Measurements from ENCODE around the gene NEU1.

NEU1 gene

DNA sequence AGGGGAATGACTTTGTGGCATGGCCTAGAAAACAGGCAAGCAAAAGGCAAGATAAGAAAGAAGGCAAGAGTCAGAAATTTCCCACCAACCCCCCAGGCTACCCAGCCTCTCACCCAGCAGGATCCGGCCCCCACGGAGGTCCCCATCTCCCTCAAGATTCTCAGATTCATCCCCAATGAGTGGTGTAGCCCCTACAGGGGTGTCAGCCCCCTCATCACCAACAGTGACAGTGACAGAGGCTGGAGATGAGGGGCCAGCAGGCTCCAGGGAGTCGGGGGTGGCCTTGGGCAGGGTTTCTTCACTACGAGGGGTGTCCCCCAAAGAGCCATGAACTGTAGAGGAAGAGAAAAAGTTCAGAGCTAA is 33.9 kb upstream of the NEU1 start:
- DNase-seq (ENCODE audit: low read depth in 2 of 2) = no peak

DNA sequence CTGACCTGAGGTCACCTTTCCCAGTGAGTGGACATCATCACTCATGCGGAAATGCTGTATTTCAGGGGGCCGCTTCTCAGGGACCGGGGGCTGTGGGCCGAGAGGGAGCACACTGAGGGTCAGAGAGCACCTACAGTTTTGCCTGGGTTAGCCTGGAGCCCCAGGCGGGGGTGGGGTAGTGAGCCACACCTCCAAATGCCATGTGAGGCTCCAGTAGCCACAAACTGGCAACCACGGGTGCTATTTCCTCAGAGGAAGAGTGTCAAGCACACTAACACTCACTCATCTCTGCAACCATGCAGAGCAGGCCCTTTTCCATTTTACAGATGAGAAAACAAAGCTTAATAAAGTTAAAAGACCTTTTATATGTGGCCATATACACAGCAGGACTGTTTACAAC is 30.2 kb upstream of the NEU1 start:
- DNase-seq (ENCODE audit: low read depth in 2 of 2) = no peak

DNA sequence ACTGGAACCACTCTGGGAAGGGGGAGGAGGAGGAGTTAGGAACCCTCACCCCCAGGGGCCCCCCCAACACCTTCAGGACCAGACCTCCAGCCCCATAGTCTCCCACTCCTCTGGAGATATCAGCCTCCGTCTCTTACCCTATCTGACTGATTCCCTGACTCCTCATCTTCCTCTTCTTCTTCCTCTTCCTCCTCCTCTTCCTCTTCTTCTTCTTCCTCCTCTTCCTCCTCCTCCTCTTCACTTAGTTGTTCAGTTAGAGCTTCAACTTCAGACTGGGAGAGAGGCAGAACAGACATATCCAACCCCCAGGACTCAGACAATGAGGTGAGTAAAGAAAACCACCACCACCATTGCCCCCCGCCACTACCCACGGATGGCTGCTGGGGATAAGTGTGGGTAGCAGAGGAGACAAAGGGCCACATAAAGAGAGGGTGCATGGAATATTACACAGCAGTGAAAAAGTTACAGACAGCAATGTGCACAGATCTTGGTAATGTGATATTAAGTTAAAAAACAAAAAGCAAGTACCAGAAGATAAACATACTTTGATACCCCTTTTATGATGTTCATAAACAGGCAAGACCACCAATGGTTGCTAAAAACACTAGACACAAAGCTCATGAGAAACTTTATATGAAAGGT is 26.8 kb upstream of the NEU1 start:
- no peak for DNase-seq (ENCODE audit: low read depth in 2 of 2)

DNA sequence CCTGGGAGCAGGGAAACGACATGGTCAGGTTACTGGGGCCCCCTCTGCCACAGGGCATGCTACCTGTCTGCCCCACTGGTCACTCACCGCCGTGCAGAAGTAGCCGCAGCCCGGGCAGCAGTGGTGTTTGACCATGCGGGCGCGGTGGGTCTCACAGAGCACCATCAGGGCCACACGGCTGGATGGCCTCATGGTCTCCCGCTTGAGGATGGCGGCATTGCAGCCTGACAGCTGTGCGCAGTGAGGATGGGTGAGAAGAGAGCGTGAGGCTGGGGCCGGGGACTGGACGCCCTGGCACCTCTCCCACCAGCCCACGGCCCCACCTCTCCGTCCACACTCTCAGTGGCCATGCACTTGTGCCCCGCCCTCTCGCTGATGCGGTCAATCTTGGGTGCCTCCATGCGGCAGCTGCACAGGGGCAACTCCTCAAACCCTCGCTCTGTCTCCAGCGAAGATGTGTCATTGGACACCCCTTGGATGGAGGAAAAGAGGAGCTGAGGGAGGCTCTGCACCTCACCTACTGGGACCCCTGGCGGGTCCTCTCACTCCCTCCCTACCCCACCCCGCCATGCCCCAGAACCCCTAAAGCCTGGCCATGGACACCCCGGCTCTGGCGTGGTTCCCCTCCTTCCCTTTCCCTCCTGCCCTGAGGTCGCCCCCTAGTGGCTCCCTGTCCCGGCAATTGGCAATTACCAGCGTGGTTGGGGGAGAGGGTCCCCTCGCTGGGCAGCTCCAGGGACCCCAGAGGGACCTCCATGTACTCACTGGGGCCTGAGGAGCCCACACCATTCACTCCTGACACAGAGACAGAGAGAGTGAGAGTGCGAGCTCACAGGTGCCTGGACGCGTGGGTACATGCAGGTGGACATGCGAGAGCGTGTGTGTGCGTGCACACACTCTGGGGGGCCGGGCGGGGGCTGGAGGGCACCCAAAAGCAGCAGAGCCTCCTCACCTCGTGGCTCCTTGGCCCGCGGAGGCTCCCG is 25.9 kb upstream of the NEU1 start:
- DNase-seq (ENCODE audit: low read depth in 2 of 2) = peak; percentile 22 to 36

DNA sequence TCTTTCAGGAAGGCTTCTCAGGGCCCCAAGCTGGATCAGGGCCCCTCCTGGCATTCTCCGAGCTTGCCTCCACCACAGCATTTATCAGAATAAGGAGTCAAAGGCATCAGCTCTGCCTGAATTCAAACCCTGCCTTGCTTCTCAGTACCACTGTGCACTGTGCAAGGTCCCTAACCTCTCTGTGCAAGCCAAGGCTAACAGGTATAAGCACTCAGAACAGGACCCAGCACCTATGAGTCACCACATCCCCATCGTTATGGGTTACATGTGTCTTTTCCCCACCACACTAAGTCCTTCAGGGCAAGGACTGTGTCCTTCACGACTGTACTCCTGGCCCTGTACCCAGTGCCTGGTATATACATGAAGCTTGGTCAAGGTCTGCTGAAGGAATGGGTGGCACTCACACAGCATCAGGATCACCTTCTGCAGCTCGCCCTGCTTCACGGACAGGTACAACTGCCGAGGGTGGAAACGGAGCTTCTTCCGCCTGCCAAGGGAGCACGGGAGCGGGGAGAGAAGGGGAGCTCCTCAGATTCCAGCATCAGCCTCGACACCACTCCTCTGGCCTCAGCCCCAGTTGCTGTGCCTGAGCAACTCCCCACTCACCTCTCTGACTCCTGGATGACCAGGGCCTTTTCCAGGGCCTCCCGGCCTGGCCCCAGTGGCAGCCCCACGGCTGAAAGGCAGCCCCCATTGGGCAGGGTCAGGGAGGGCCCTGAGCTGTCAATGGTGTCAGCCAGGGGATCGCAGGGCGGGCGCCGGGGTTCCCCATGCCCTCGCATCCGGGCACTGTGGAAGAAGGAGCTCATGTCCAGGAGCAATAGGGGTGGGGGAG is 24.8 kb upstream of the NEU1 start:
- DNase-seq (ENCODE audit: low read depth in 2 of 2) = no peak

DNA sequence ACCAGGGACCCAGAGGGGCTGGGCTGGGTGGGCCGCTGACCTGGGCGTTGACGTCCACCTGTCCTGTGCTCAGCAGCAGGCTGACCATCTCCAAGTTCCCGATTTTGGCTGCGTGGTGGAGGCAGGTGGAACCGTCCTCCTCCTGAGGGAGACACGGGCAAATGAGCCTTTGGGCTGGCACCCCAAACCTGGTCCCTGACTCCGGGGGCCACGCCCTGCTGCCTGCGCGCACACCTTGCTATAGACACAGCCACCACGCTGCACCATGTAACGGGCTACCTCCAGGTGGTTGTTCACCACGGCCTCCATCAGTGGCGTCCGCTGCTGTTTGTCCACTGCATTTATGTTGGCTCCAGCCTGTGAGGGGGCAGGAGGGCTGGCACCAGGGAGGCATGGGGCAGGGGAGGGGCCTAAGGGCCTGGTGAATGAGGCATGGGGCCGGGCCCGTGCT is 23.9 kb upstream of the NEU1 start:
- no peak for DNase-seq (ENCODE audit: low read depth in 2 of 2)

DNA sequence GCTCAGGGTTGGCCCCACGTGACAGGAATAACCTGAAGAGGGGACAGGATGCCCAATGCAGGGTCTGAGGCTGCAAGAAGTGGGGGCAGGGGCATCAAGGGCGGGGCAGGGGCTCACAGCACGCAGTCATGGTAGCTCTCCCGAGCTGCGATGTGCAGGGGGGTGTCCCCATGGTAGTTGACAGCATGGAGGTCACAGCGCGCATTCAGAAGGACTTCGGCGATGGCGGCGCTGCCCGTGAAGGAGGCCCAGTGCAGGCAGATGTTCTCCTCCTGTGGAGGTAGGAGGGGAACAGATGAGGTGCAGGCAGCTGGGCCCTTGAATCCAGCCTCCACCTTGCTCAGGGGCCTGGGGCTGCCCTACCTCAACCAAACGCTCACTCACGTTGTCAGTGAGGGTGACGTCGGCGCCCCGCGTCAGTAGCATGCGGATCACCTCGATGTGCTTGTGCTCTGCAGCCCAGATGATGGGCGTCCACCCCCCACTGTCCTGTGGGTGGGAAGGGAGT is 22.0 kb upstream of the NEU1 start:
- DNase-seq (ENCODE audit: low read depth in 2 of 2) = no peak

DNA sequence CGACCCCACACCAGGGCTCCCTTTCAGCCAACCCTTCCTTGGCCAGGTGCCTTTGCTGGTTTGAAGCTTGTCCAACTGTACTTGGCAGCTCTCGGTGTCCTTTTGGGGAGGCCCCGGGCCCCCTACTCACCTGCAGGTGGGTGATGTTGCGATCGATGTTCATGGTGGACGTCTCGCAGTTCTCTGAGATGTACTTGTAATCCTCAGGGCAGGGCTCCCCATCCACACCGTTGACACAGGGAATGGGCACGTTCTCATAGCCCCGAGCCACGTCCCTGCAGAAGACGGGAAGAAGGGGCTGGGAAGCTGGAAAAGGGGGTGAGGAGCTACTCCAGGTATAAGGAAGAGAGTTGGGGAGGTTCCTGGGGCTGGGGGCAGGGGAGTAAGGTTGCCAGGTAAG is 21.1 kb upstream of the NEU1 start:
- no peak for DNase-seq (ENCODE audit: low read depth in 2 of 2)

DNA sequence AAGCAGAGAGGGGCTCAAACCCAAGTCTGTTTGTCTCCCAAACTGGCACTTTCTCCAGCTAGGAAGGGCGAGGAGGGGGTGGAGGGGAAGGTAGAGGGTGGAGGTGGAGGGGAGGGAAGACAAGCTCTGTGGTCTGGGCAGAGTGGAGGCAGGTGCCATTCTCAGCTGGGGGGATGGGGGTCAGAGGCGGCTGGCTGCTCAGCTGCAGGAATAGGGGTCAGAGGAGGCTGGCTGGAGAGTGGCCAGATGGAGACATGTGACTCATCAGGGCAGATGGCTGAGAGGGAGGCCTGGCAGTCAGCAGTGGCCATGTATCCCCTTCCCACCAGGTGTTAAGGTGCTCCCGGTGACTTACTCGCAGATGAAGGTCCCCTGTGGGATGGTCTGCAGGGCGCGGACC is 19.7 kb upstream of the NEU1 start:
- no peak for DNase-seq (ENCODE audit: low read depth in 2 of 2)

DNA sequence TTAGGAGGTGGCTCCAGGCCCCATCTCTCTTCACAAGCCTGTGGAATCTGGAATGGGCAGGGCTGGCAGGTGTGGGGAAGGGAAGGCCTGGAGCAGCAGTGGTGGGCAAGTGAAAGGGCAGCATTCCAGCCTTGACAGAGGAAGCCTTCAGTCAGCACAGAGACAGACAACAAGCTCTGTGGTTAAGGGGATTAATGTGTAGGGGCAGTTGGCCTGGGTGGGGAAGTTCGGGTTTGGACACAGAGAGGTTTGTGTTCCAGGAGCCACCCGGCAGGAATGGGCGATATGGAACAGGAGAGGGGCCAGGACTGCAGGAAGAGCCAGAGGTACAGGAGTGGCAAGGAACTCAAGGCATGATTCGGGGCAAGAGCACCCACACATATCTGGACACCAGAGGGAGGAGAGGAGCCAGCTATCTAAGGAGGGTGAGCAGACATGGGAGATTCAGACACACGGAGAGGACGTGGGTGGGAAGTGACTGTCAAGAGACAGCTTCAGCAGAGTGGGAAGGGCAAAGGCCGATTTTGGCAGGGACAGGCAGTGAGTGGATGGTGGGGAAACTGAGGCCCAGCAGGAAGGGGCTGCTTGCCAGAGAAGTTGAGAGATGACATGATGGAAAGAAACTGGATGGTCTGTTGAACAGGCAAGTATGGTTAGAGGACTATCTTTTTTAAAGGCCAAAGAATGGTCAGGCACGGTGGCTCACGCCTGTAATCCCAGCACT is 18.7 kb upstream of the NEU1 start:
- no peak for DNase-seq (ENCODE audit: low read depth in 2 of 2)

DNA sequence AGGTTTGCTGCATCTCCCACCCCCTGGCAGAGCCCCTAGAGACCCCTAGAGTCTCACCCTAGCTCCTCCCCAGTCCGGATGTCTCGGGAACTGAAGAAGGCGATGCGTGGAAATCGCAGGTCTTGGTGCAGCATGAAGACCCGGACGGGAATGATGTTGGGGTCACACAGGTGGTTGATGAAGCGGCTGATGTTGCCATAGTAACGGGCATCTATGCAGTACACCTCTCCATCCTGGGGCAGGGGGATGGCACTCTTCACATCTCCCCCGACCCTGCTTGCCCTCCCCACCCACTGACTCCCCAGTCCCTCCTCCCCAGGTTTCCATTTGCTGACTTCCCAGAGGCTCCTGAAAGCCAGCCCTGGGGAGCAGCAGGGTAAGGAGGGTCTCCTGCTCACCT is 18.0 kb upstream of the NEU1 start:
- DNase-seq (ENCODE audit: low read depth in 2 of 2) = no peak

DNA sequence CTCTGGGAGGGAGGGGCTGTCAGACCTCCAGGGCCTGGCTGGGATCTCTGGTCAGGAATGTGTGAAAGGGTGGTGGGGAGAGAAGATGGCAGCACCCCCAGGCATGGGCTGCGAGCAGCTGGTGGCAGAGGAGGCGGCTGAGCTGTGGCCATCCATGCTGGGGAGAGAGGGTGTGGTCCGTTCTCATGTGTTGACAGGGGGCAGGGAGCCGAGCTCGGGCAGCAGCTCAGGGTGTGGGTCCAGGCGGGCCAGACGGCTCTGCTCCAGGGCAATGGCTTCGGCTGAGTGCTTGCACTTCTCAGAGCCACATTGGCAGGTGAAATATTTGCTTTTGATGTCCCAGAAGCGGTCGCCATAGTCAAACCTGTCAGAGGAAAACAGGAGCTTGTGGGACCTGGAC is 17.3 kb upstream of the NEU1 start:
- DNase-seq (ENCODE audit: low read depth in 2 of 2) = no peak

DNA sequence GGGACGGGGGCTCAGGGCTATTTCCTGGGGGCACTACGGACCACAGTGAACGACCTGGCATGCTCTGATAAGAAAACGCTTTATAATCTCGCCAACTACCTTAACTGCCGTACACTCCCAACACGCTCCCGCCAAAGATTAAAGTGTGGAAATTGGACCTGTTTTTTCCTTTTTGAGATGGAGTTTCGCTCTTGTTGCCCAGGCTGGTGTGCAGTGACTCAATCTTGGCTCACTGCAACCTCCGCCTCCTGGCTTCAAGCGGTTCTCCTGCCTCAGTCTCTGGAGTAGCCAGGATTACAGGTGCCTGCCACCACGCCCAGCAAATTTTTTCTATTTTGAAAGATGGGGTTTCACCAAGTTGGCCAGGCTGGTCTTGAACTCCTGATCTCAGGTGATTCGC is 16.5 kb upstream of the NEU1 start:
- no peak for DNase-seq (ENCODE audit: low read depth in 2 of 2)

DNA sequence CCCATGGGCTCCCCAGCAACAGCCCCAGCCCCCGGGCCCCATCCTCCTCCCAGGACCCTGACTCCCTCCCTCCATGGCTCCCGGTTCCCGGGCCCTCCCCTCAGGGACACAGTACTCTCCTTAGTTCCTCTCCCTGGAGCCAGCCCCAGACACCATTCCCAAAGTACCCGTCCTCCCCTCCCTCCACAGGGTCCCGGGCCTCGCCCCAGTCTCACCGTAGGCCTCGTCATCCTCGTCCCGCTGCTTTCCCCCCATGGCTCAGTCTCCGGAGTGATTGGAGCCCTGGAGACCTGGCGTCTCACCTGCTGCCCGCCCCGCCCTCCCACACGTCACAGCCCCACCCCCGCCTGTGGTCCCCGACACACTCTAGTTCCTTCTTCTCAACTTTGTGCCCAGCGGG is 16.1 kb upstream of the NEU1 start, which contains the start of gene SLC44A4:
SLC44A4 (minus strand) TSS at position 272 of the 400 bp plus-strand sequence; CDS start at position 255, 17 bp downstream.
- no peak for DNase-seq (ENCODE audit: low read depth in 2 of 2)

DNA sequence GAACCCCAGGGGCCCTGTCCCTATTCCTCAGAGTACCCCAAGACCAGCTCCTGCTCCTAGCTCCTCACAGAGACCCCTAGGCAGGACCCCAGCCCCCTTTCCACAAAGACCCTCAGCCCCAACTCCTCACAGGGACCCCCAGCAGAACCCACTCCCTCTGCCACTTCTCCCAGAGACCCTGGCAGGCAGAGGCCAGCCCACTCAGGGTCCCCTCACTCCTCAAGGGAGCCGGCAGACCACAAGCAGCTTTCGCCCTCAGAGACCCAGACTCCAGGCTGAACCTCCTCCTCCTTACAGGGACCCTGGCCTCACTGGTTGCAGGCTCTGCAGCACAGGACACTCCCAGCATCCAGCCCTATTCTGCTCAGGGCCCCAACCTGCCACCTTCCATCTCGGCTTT is 15.6 kb upstream of the NEU1 start:
- no peak for DNase-seq (ENCODE audit: low read depth in 2 of 2)

DNA sequence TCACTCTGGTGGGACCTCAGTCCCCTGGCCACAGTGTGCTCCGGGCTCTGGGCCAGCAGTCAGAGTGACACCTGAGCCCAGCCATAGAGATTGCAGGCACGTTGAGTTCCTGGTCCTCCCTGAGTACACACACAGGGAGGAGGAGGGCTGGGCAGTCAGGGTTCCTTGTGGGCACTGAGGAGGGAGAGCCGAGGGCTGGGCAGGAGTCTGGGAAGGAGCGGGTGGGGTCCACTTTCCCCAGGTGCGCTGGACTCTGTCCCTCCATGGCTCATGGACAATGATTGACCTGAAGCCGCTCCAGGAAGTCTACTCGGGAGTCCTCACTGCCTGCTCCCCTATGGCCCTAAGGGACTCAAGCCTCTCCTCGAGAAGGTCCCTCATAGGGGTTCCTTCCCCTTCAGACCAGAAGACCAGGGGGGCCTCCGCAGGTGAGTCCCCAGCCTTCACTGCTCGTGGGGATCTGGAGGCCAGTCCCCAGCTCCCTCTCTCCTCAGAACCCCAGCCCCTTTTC is 15.1 kb upstream of the NEU1 start:
- DNase-seq (ENCODE audit: low read depth in 2 of 2) = no peak

DNA sequence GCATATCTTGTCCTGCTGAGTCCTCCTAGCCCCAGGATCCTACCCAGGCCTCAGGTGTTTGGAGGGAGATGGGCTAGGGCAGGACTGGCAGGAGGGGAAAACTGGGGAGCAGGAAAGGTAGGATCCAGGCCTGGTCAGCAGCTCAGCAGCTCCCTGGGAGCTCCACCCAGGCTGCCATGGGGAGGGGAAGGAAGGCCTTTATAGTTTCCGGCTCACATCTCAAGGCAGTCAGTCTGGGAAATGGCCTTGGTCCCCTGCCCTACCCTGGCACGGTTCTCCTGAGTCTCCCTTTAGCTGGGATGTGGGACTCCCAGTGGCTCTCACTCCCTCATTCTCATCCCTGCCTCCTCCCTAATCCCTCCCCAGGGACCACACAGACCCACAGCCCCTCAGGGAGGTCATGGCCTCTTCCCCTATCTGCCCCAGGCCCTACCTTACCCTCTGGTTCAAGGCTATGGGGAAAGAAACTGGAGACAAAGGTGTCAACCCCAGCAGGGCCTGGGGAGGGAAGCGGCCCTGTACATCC is 14.6 kb upstream of the NEU1 start:
- no peak for DNase-seq (ENCODE audit: low read depth in 2 of 2)

DNA sequence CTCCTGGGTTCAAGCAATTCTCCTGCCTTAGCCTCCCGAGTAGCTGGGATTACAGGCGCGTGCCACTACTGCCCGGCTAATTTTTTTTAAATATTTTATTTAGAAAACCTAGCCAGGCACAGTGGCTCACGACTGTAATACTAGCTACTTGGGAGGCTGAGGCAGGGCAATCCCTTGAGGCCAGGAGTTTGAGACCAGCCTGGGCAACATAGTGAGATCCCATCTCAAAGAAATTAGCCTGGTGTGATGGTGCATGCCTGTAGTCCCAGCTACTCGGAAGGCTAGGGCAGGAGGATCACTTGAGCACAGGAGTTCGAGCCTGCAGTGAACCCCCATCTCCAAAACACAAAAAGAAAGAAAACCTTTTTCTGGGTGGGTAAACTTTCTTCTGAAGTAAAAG is 13.7 kb upstream of the NEU1 start:
- no peak for DNase-seq (ENCODE audit: low read depth in 2 of 2)

DNA sequence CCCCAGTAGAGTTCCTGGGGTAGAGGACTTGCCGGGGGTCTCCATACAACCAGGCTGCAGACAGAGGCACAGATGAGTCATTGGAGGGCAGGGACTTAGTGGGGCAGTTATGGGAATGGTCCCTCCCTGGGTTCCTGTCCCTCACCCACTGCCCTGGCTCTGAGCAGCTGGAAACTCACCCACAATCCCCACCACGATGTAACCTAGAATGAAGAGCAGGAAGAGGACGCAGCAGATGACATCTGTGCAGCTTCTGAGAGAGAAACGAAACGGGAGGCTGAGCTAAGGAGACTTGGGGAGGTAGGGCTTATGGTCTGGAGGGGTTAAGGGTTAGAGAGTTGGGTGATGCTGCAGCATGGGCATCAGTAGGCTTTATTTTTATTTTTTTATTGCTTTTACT is 13.3 kb upstream of the NEU1 start:
- DNase-seq (ENCODE audit: low read depth in 2 of 2) = no peak

DNA sequence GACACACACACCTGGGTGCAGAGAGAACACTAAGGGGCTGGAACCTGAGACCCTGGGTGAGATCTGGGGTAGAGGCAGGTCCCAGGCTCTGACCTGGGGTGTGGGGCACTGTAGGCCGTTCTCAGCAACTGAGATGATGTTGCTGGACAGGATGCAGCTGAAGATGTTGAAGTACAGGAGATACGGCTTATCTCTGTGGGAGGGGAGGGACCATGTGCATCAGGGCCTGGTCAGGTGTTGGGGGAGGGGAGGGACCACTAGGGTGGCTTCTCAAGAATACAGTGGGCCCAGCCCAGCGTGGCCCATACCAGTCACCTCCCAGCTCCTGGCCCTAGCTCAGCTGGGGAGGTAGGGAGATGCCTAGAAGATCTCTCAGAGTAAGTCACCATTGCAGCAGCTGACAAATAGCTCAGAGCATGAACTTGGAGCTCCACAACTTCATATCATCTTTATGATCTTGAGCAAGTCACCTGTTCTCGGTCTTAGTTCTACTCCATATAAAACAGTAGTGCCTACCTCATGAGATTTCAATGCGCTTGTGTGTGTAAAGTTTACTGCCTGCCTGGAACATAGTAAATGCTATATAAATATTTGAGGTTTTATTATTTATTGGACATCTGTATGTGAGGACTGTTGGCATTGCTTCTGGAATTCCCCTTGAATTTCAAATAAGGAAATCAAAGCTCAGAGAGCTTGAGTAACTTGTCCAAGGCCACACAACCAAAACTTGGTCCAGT is 12.4 kb upstream of the NEU1 start:
- DNase-seq (ENCODE audit: low read depth in 2 of 2) = no peak
